Stimulated activated CD8-positive, alpha-beta memory T cell treated with anti-CD3 and anti-CD28 coated beads, Interleukin-7, amount 100 ng/mL, for 24 hours (primary cell): Measurements from ENCODE around the gene CLDN16.

Experiments
- DNase-seq: peaks from one replicate; pipeline ENCODE4 v3.0.0-alpha.2; 2020; ENCODE audit warnings: low read depth

CLDN16 gene

GRCh38 chr3:190380184-190380583, 7.8 kb upstream of the CLDN16 start:
- no peak for DNase-seq

- no peak for DNase-seq
These were observed 6.5 kb upstream of the CLDN16 start for GRCh38 chr3:190381441-190381840.

GRCh38 chr3:190382082-190382481, 5.9 kb upstream of the CLDN16 start:
- DNase-seq, result no peak

GRCh38 chr3:190384309-190384756, 3.6 kb upstream of the CLDN16 start:
- no peak for DNase-seq

- no peak for DNase-seq
These were observed 2.0 kb upstream of the CLDN16 start for GRCh38 chr3:190385731-190386688.

GRCh38 chr3:190388703-190389102, 740 bp downstream of the CLDN16 start:
- no peak for DNase-seq

GRCh38 chr3:190396001-190396400, 8.0 kb downstream of the CLDN16 start:
- DNase-seq, result no peak

GRCh38 chr3:190397889-190398288, 9.9 kb downstream of the CLDN16 start:
- no peak for DNase-seq

- no peak for DNase-seq
These were observed 11.7 kb downstream of the CLDN16 start for GRCh38 chr3:190399677-190400076.

- DNase-seq, result no peak
These were observed 14.0 kb downstream of the CLDN16 start for GRCh38 chr3:190401963-190402362.

- DNase-seq, result no peak
These were observed 16.8 kb downstream of the CLDN16 start for GRCh38 chr3:190404715-190405114.

GRCh38 chr3:190414297-190414696, 26.3 kb downstream of the CLDN16 start:
- DNase-seq, result no peak

GRCh38 chr3:190424108-190424477, 36.1 kb downstream of the CLDN16 start:
- DNase-seq, result no peak

GRCh38 chr3:190424478-190425439, 36.8 kb downstream of the CLDN16 start:
- DNase-seq, result no peak

GRCh38 chr3:190425833-190426232, 37.9 kb downstream of the CLDN16 start:
- DNase-seq, result no peak

- DNase-seq, result no peak
These were observed 39.0 kb downstream of the CLDN16 start for GRCh38 chr3:190426806-190427507.

- DNase-seq, result no peak
These were observed 41.7 kb downstream of the CLDN16 start for GRCh38 chr3:190429681-190430080.

GRCh38 chr3:190430906-190431305, 42.9 kb downstream of the CLDN16 start:
- DNase-seq, result no peak

GRCh38 chr3:190432216-190432615, 44.3 kb downstream of the CLDN16 start:
- no peak for DNase-seq

GRCh38 chr3:190433626-190434025, 45.7 kb downstream of the CLDN16 start:
- no peak for DNase-seq

GRCh38 chr3:190435618-190436017, 47.7 kb downstream of the CLDN16 start:
- DNase-seq, result no peak

- no peak for DNase-seq
These were observed 48.4 kb downstream of the CLDN16 start for GRCh38 chr3:190436331-190436730.
